Caco-2 (cell line): ENCODE results near the gene NMB. TPM values are rescaled to one million over a fixed set of nuclear protein-coding genes. Genes with fewer than 3 reads are reported as not detected.

Source experiments
- BruUV-seq: library from RNA; stranded (reverse); fragments of 400-500 nt; replicated peaks from 2 replicates; lab custom pipeline; 2021; lab: Mats Ljungman, UMichigan
- CTCF ChIA-PET: fragments of 300-600 bp; sonication (Branson Sonifier 250); formaldehyde crosslinking; loops from one replicate; lab custom pipeline; 2022; ENCODE audit warnings: antibody characterized with exemption; lab: Charles Lee
- POLR2A ChIA-PET: fragments of 300-600 bp; sonication (Branson Sonifier 250); formaldehyde crosslinking; loops from one replicate; lab custom pipeline; 2022; ENCODE audit warnings: antibody characterized with exemption; lab: Charles Lee
- DNase-seq, 2 experiments: peaks; one replicate each; pipeline versions ENCODE4 v3.0.0 to v3.0.0-alpha.2; 2020 to 2022
- H3K27me3 ChIP-seq: replicated peaks from 2 replicates; pipeline ENCODE4 v1.6.0; 2011; ENCODE audit warnings: low read length; ENCODE audit not compliant: control insufficient read depth, insufficient read depth
- H3K36me3 ChIP-seq: 2 replicates; pipeline ENCODE4 v1.5.1; 2011; ENCODE audit warnings: low read length; ENCODE audit not compliant: control insufficient read depth, insufficient read depth
- H3K4me1 ChIP-seq: fragments of 250-450 bp; sonication (Bioruptor Pico); 2 replicates; pipeline ENCODE4 v1.5.1; 2020; ENCODE audit warnings: mild to moderate bottlenecking
- H3K4me3 ChIP-seq: 2 replicates; pipeline ENCODE4 v1.5.1; 2011; ENCODE audit warnings: low read depth, mild to moderate bottlenecking, control low read depth, low read length
- H3K9me3 ChIP-seq: fragments of 250-450 bp; sonication (Bioruptor Pico); 2 replicates; pipeline ENCODE4 v1.5.1; 2020; ENCODE audit warnings: mild to moderate bottlenecking, moderate library complexity
- H3K27ac Mint-ChIP-seq: one replicate; pipeline ENCODE4 v1.8.0; 2022; ENCODE audit warnings: mixed read lengths; ENCODE audit not compliant: unreplicated experiment
- H3K27me3 Mint-ChIP-seq: one replicate; pipeline ENCODE4 v1.8.0; 2022; ENCODE audit warnings: mixed read lengths; ENCODE audit not compliant: insufficient read depth, unreplicated experiment
- H3K36me3 Mint-ChIP-seq: one replicate; pipeline ENCODE4 v1.8.0; 2022; ENCODE audit warnings: mild to moderate bottlenecking, mixed read lengths; ENCODE audit not compliant: insufficient read depth, unreplicated experiment
- H3K4me1 Mint-ChIP-seq: one replicate; pipeline ENCODE4 v1.8.0; 2022; ENCODE audit warnings: low read depth, mixed read lengths; ENCODE audit not compliant: unreplicated experiment
- H3K4me3 Mint-ChIP-seq: one replicate; pipeline ENCODE4 v1.8.0; 2022; ENCODE audit warnings: mild to moderate bottlenecking, moderate library complexity, mixed read lengths; ENCODE audit not compliant: unreplicated experiment
- H3K9me3 Mint-ChIP-seq: one replicate; pipeline ENCODE4 v1.8.0; 2022; ENCODE audit warnings: mixed read lengths; ENCODE audit not compliant: unreplicated experiment
- intact Hi-C: fragments of 100-400 bp; cut with micrococcal nuclease; formaldehyde crosslinking; loops from one replicate; pipeline ENCODE4 v1.10.0; 2022; ENCODE audit not compliant: unreplicated experiment
- total RNA-seq: library from RNA; stranded (reverse); gene quantifications from 2 replicates; pipeline ENCODE4 v1.2.3, GENCODE V29; 2022
- TF ChIP-seq, protein P1 (sequence below), 2 experiments: fragments of 200-600 bp in 1 of 2; IDR thresholded peaks; 1 replicate in 1 of 2; 2 replicates in 1 of 2; pipeline versions ENCODE4 v1.5.1 to v1.8.0; 2011 to 2022; ENCODE audit warnings: antibody characterized with exemption in 1 of 2, control low read depth in 1 of 2, inconsistent platforms in 1 of 2, low read depth in 1 of 2, low read length in 1 of 2, mild to moderate bottlenecking in 1 of 2, moderate library complexity in 1 of 2; ENCODE audit not compliant: insufficient read depth in 1 of 2, severe bottlenecking in 1 of 2, unreplicated experiment in 1 of 2

Gene NMB
- total RNA-seq, 1 experiment from 2014 or later: 8.6 TPM

DNA sequence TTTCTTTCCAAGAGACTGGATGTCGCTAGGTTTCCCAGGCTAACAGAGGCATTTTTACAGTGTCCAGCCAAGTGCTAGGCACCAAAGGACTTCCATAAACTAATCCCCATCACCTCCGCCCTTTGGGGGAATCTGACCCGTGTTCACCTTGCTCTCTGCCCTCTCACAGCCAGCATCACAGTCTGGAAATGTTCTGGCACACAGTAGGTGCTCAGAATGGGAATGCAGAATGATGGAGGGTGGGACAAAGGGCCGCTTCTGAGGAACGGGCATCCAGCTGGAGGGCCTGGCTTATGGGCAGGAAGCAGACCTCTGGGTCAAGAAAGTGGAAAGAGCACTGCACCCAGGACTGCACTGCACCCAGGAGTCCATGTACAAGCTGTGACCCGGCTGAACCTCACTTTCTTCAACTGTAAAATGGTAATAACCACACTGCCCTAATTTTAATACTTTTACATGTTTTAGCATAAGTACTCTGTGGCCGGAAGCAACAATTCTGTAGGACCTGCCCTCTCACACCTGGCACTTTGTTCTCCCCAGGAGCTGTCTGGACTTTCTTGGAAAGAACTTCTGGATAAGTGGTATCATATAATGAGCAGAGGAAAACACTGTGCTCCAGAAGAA, 901 bp upstream of the NMB start:
- peak overlapping the region; percentile 60 for H3K4me3 ChIP-seq
- H3K36me3 ChIP-seq: no peaks in the 10 kb centered on the region
- no peaks in the 10 kb centered on the region for H3K27me3 Mint-ChIP-seq
- no peaks in the 10 kb centered on the region for H3K9me3 Mint-ChIP-seq
- CTCF ChIA-PET: interaction anchor here (0.6 to 3.3 kb wide), 6 partner anchors 28 to 269 kb away, joined by 3 to 18 read pairs (median 6); partner anchors contain the start of gene ZSCAN2
- no peaks in the 10 kb centered on the region for H3K9me3 ChIP-seq
- no TSS peak for BruUV-seq
- H3K27ac Mint-ChIP-seq: peak overlapping the region; percentile 35
- DNase-seq: no peak
- H3K4me1 Mint-ChIP-seq: peaks cover 6% of the 10 kb centered on the region
- TF ChIP-seq, protein P1, sequence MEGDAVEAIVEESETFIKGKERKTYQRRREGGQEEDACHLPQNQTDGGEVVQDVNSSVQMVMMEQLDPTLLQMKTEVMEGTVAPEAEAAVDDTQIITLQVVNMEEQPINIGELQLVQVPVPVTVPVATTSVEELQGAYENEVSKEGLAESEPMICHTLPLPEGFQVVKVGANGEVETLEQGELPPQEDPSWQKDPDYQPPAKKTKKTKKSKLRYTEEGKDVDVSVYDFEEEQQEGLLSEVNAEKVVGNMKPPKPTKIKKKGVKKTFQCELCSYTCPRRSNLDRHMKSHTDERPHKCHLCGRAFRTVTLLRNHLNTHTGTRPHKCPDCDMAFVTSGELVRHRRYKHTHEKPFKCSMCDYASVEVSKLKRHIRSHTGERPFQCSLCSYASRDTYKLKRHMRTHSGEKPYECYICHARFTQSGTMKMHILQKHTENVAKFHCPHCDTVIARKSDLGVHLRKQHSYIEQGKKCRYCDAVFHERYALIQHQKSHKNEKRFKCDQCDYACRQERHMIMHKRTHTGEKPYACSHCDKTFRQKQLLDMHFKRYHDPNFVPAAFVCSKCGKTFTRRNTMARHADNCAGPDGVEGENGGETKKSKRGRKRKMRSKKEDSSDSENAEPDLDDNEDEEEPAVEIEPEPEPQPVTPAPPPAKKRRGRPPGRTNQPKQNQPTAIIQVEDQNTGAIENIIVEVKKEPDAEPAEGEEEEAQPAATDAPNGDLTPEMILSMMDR (IDR thresholded peaks at IDR 0.05; ENCODE audit: insufficient read depth in 1 of 2, low read depth in 1 of 2, low read length in 1 of 2, severe bottlenecking in 1 of 2, unreplicated experiment in 1 of 2): no peak
- intact Hi-C loops: loop anchor here (2.0 to 10.0 kb wide), 2 partner anchors 56 to 92 kb away; partner anchors contain the start of gene SEC11A
- peak overlapping the region; percentile 77 for H3K4me3 Mint-ChIP-seq
- H3K36me3 Mint-ChIP-seq: peaks cover 40% of the 10 kb centered on the region
- POLR2A ChIA-PET: interaction anchor here (1.1 kb wide), 1 partner anchor 76 kb away, joined by 3 read pairs; no protein-coding TSS in a partner anchor
- H3K4me1 ChIP-seq: peaks cover 6% of the 10 kb centered on the region; the same call in 1 of the 2 replicates
- no peaks in the 10 kb centered on the region for H3K27me3 ChIP-seq

DNA sequence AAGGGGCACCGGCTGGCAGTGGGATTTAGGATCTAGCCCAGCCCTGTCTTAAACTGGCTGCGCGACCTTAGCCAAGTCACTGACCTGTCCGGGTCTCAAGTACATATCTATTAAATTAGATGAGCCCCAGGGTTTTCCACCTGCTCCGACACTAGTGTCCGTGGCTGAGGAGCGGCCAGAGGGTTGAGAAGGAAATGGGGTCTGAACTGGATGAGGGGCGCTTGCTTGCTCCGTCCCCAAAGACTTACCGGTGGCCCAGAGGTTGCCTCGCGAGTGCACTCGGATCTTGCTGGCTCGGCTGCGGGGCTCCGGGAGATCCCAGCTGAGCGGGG, 285 bp downstream of the NMB start:
- TF ChIP-seq, protein P1 (IDR thresholded peaks at IDR 0.05; ENCODE audit: insufficient read depth in 1 of 2, low read depth in 1 of 2, low read length in 1 of 2, severe bottlenecking in 1 of 2, unreplicated experiment in 1 of 2): no peak
- no peak for DNase-seq
- no peaks in the 10 kb centered on the region for H3K9me3 Mint-ChIP-seq
- H3K4me1 ChIP-seq: peaks cover 10% of the 10 kb centered on the region; the same call in 1 of the 2 replicates
- H3K4me1 Mint-ChIP-seq: peaks cover 6% of the 10 kb centered on the region
- peak overlapping the region; percentile 60 for H3K4me3 ChIP-seq
- H3K27me3 ChIP-seq: no peaks in the 10 kb centered on the region
- H3K27me3 Mint-ChIP-seq: no peaks in the 10 kb centered on the region
- TSS peak; percentile 2 for BruUV-seq
- peak overlapping the region; percentile 35 for H3K27ac Mint-ChIP-seq
- peak overlapping the region; percentile 77 for H3K4me3 Mint-ChIP-seq
- POLR2A ChIA-PET: no interaction called here
- CTCF ChIA-PET: interaction anchor here (3.3 kb wide), 1 partner anchor 58 kb away, joined by 18 read pairs; the partner anchor contains the start of gene ZSCAN2
- H3K9me3 ChIP-seq: no peaks in the 10 kb centered on the region
- intact Hi-C loops: loop anchor here (2.0 to 10.0 kb wide), 2 partner anchors 57 to 93 kb away; partner anchors contain the start of gene SEC11A
- H3K36me3 ChIP-seq: peaks cover under 1% of the 10 kb centered on the region
- peaks cover 34% of the 10 kb centered on the region for H3K36me3 Mint-ChIP-seq

DNA sequence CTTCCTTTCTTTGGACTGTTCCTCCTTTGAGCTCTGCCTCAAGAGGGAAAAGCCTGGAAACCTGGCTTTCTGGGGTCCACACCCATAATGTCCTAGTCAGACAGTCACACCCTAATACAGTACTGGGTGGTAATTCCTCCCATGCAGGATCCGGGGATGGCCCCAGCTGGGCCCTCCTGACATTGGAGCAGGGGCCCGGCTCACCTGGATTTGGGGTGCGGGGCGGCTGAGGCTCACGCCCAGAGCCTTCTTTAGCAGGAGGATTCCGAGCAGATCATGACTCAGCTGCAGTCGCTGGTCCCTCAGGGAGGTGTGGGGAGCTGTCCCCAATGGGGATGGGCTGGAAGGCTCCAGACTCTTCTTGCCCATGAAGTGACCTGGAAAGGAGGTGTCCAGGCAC, 1.0 kb downstream of the NMB start:
- BruUV-seq: no TSS peak
- H3K36me3 ChIP-seq: peaks cover 2% of the 10 kb centered on the region
- TF ChIP-seq, protein P1 (IDR thresholded peaks at IDR 0.05; ENCODE audit: insufficient read depth in 1 of 2, low read depth in 1 of 2, low read length in 1 of 2, severe bottlenecking in 1 of 2, unreplicated experiment in 1 of 2): no peak
- DNase-seq: no peak
- Mint-ChIP-seq H3K9me3 (no peaks in the 10 kb centered on the region), H3K27ac (no peak overlapping the region), H3K4me3 (peak overlapping the region; percentile 77), H3K36me3 (peaks cover 39% of the 10 kb centered on the region), H3K4me1 (peaks cover 12% of the 10 kb centered on the region), H3K27me3 (no peaks in the 10 kb centered on the region)
- H3K27me3 ChIP-seq: no peaks in the 10 kb centered on the region
- no peak overlapping the region; the same call in 1 of the 2 replicates for H3K4me3 ChIP-seq
- CTCF ChIA-PET: interaction anchor here (3.3 kb wide), 1 partner anchor 58 kb away, joined by 18 read pairs; the partner anchor contains the start of gene ZSCAN2
- no peaks in the 10 kb centered on the region for H3K9me3 ChIP-seq
- POLR2A ChIA-PET: no interaction called here
- intact Hi-C loops: loop anchor here (10.0 kb wide), 1 partner anchor 58 kb away; the partner anchor contains the start of gene SEC11A
- peaks cover 10% of the 10 kb centered on the region; the same call in 1 of the 2 replicates for H3K4me1 ChIP-seq
